Lower lobe of right lung (tissue), 2 donors: ENCODE results near the gene CTNNA2. TPM values are rescaled to one million over a fixed set of nuclear protein-coding genes. Genes with fewer than 3 reads are reported as not detected.

Source experiments
- ATAC-seq, 2 donors: fragments of 200-7000 bp; cut with Tn5 transposase; one replicate each; pipeline ENCODE4 v1.9.1; 2020 to 2022; ENCODE audit warnings: mild to moderate bottlenecking in 2 of 2, moderate library complexity in 2 of 2
- DNase-seq: peaks from one replicate; pipeline ENCODE4 v3.0.0-alpha.2; 2020
- H3K27ac ChIP-seq: fragments of 200-600 bp; one replicate; pipeline ENCODE4 v1.8.0; 2022
- H3K27me3 ChIP-seq: fragments of 200-600 bp; one replicate; pipeline ENCODE4 v1.8.0; 2022; ENCODE audit warnings: low read depth
- H3K36me3 ChIP-seq: fragments of 200-600 bp; one replicate; pipeline ENCODE4 v1.8.0; 2022; ENCODE audit warnings: mild to moderate bottlenecking
- H3K4me1 ChIP-seq: fragments of 200-600 bp; one replicate; pipeline ENCODE4 v1.8.0; 2022
- H3K4me3 ChIP-seq: fragments of 200-600 bp; one replicate; pipeline ENCODE4 v1.8.0; 2022; ENCODE audit warnings: mild to moderate bottlenecking
- H3K9me3 ChIP-seq: fragments of 200-600 bp; one replicate; pipeline ENCODE4 v1.8.0; 2022
- CTCF ChIP-seq: fragments of 200-600 bp; IDR thresholded peaks from one replicate; pipeline ENCODE4 v1.8.0; 2022; ENCODE audit warnings: antibody characterized with exemption, mild to moderate bottlenecking
- intact Hi-C: fragments of 100-400 bp; cut with DNase I; formaldehyde crosslinking; loops from one replicate; pipeline ENCODE4 v1.11.0; 2022
- total RNA-seq: library from RNA; stranded (reverse); fragmentation: NEBNext Ultra II Directional; extraction: Animal tissue kit (Norgen Biotek cat#: 25700); gene quantifications from one replicate; pipeline ENCODE4 v1.2.1, GENCODE V29; 2021
- donor health status: DM: no; HTN: yes; CAD: no; lungs with severe emphysema.

CTNNA2 gene
- total RNA-seq, 1 donor from 2014 or later = not detected

- TF ChIP-seq CTCF = no peak
- Histone ChIP-seq H3K36me3 (no peaks in the 10 kb centered on the region), H3K9me3 (no peaks in the 10 kb centered on the region), H3K27me3 (no peaks in the 10 kb centered on the region), H3K27ac (no peak overlapping the region), H3K4me3 (no peak overlapping the region), H3K4me1 (no peaks in the 10 kb centered on the region)
- no peak for ATAC-seq
- no peak for DNase-seq
- intact Hi-C loops = no loop called here
Observed at GRCh38 chr2:79980816-79981215, 468.0 kb downstream of the CTNNA2 start.

GRCh38 chr2:79981316-79981715, 468.5 kb downstream of the CTNNA2 start:
- H3K27me3 ChIP-seq = no peaks in the 10 kb centered on the region
- no peak for ATAC-seq
- no peaks in the 10 kb centered on the region for H3K9me3 ChIP-seq
- H3K4me3 ChIP-seq = no peak overlapping the region
- H3K4me1 ChIP-seq = no peaks in the 10 kb centered on the region
- H3K27ac ChIP-seq = no peak overlapping the region
- intact Hi-C loops = no loop called here
- no peak for DNase-seq
- H3K36me3 ChIP-seq = no peaks in the 10 kb centered on the region
- no peak for TF ChIP-seq CTCF

- no peak overlapping the region for H3K27ac ChIP-seq
- TF ChIP-seq CTCF = peak; percentile 18
- H3K36me3 ChIP-seq = no peaks in the 10 kb centered on the region
- no peaks in the 10 kb centered on the region for H3K9me3 ChIP-seq
- no peaks in the 10 kb centered on the region for H3K4me1 ChIP-seq
- no peak overlapping the region for H3K4me3 ChIP-seq
- DNase-seq (no peak), ATAC-seq (no peak)
- intact Hi-C loops = no loop called here
- H3K27me3 ChIP-seq = no peaks in the 10 kb centered on the region
Observed at GRCh38 chr2:79982445-79982844, 469.6 kb downstream of the CTNNA2 start.

- H3K27ac ChIP-seq = no peak overlapping the region
- H3K36me3 ChIP-seq = no peaks in the 10 kb centered on the region
- TF ChIP-seq CTCF = no peak
- H3K4me3 ChIP-seq = no peak overlapping the region
- H3K4me1 ChIP-seq = no peaks in the 10 kb centered on the region
- no peak for DNase-seq
- intact Hi-C loops = no loop called here
- H3K9me3 ChIP-seq = no peaks in the 10 kb centered on the region
- no peaks in the 10 kb centered on the region for H3K27me3 ChIP-seq
- peak in 1 of 2 donors; percentile 19 for ATAC-seq
Observed at GRCh38 chr2:79984476-79984875, 471.6 kb downstream of the CTNNA2 start.

- ATAC-seq (peak in 1 of 2 donors; percentile 38), DNase-seq (no peak)
- H3K4me3 ChIP-seq = no peak overlapping the region
- intact Hi-C loops = no loop called here
- no peaks in the 10 kb centered on the region for H3K9me3 ChIP-seq
- TF ChIP-seq CTCF = no peak
- no peak overlapping the region for H3K27ac ChIP-seq
- H3K27me3 ChIP-seq = no peaks in the 10 kb centered on the region
- no peaks in the 10 kb centered on the region for H3K4me1 ChIP-seq
- H3K36me3 ChIP-seq = no peaks in the 10 kb centered on the region
Observed at GRCh38 chr2:79985145-79985544, 472.3 kb downstream of the CTNNA2 start.

- ATAC-seq = no peak
- Histone ChIP-seq H3K4me3 (no peak overlapping the region), H3K27me3 (no peaks in the 10 kb centered on the region), H3K27ac (no peak overlapping the region), H3K36me3 (no peaks in the 10 kb centered on the region), H3K4me1 (no peaks in the 10 kb centered on the region), H3K9me3 (no peaks in the 10 kb centered on the region)
- intact Hi-C loops = no loop called here
- TF ChIP-seq CTCF = no peak
- DNase-seq = no peak
Observed at GRCh38 chr2:79985571-79985970, 472.7 kb downstream of the CTNNA2 start.
